Astrocyte of the cerebellum (primary cell): Measurements from ENCODE around the gene CALHM1.
A peak's percentile ranks its signal among the peaks of the same experiment; 100 is the strongest.

Source experiments
- DNase-seq: peaks from one replicate; pipeline ENCODE4 v3.0.0-alpha.2; 2011; ENCODE audit warnings: low read depth
- H3K4me3 ChIP-seq: 2 replicates; pipeline ENCODE4 v1.5.1; 2011; ENCODE audit warnings: mild to moderate bottlenecking, low read depth, low read length, moderate library complexity
- CTCF ChIP-seq: IDR thresholded peaks from 2 replicates; pipeline ENCODE4 v1.5.1; 2012; ENCODE audit warnings: low read length, low read depth, moderate library complexity, mild to moderate bottlenecking; ENCODE audit errors: missing control alignments
- in situ Hi-C: cut with HindIII; loops from 2 replicates; pipeline ENCODE4 v1.10.0; 2017; ENCODE audit warnings: low sequenced_read_pairs

The CALHM1 gene

DNA sequence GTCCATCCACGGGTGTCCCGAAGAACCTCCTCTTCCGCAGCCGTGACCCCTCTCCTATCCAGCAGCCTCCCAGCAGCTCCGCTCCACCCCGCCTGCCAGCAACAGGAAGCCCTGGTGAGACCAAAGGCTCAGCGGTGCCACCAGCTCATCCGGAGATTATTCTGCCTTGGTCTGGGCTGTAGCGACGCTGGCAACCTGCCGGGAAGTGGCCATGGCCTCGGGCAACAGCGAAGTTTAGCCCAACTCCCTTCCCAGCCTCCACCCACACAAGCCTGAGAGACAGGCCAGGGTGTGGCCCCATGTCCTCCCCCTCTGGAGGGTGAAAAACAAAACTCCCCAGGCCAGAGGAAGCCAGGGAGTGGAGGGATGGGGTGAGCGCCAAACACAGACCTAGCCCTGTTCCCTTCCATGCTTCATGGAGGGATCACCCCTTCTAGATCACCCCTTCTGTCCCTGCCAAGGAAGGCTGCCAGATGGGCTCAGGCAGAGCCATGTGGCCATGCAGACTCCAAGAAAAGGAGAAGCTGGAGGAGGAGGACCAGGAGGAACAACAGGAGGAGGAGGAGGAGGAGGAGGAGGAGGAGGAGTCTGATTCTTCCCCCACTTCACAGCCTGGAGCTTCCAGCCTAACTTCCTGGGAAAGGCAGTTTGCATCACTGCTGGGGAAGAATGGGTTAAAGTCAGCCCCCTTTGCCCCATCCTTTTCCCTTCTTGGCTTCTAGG is 7.4 kb downstream of the CALHM1 start:
- DNase-seq, result no peak
- TF ChIP-seq CTCF, result no peak
- in situ Hi-C loops, result loop anchor here (5.0 to 10.0 kb wide), 2 partner anchors 54 to 64 kb away; partner anchors contain the start of genes ATP5MK and PDCD11
- peak overlapping the region; percentile 52 for H3K4me3 ChIP-seq

- no peak for DNase-seq
- no peak for TF ChIP-seq CTCF
- in situ Hi-C loops, result loop anchor here (5.0 to 10.0 kb wide), 2 partner anchors 53 to 65 kb away; partner anchors contain the start of genes ATP5MK and PDCD11
- H3K4me3 ChIP-seq, result no peak overlapping the region
Observed at GRCh38 chr10:103450201-103450695, 8.5 kb downstream of the CALHM1 start.

DNA sequence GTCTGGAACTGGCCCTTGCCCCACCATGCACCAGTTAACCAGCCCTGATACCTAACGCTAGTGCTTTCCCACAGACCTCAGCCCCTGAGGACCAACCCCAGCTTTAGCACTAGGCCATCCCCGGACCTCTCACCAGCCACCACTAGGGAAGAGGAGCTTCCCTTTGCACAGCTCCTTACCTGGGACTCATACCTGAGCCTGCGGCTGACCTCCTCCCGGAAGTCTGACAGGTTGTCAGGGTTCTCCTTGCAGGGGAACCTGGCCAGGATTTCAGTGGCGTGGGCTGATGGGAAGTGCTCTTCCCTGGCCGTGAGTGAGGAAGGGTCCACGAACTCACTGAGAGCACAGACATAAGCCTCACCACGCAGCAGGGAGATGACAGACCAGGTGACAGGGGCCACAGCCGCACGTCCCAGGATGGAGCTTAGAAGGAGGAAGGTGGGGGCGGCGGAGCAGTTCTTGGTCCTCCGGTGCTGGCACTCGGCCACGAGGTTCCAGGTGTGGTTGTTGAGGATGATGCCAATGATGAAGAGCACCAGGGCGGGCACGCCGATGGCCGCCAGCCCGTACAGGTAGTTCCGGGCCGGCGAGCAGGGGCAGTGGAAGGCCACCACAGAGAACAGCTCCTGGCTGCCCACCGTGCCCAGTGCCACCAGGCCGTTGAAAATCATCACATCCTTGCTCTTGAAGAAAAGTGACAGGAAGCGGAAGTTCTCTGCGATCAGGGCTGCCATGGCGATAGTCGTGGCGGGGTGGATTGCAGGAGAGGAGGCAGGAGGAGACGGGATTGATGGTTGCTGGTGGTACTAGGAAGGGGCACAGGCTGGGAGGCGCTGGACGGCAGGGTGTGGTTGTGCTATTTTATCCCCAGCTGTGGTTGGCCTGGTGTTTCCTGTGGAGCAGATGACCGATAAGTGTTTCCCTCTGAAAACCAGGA is 9.2 kb downstream of the CALHM1 start:
- TF ChIP-seq CTCF, result no peak
- no peak for DNase-seq
- in situ Hi-C loops, result loop anchor here (5.0 to 10.0 kb wide), 2 partner anchors 52 to 65 kb away; partner anchors contain the start of genes ATP5MK and PDCD11
- H3K4me3 ChIP-seq, result no peak overlapping the region

- in situ Hi-C loops, result no loop called here
- no peak overlapping the region for H3K4me3 ChIP-seq
- no peak for DNase-seq
- TF ChIP-seq CTCF, result no peak
Observed at GRCh38 chr10:103448746-103449145, 10.0 kb downstream of the CALHM1 start.

- in situ Hi-C loops, result no loop called here
- DNase-seq, result no peak
- no peak for TF ChIP-seq CTCF
- no peak overlapping the region for H3K4me3 ChIP-seq
Observed at GRCh38 chr10:103447187-103447586, 11.5 kb downstream of the CALHM1 start.
